ENCODE results near the gene SP3.

The SP3 gene

GRCh38 chr2:173997269-173997668, 32.1 kb upstream of the SP3 start:
- no peak for TF ChIP-seq CTCF (IDR thresholded peaks at IDR 0.05; ENCODE audit: low read depth, low read length)

GRCh38 chr2:173996766-173997165, 31.6 kb upstream of the SP3 start:
- no peak for TF ChIP-seq CTCF (IDR thresholded peaks at IDR 0.05; ENCODE audit: low read depth, low read length)
- H3K4me3 ChIP-seq (ENCODE audit: low read depth, low read length), result no peak overlapping the region

More at GRCh38 chr2:173997269-173997668, 32.1 kb upstream of the SP3 start:
- H3K4me3 ChIP-seq (ENCODE audit: low read depth, low read length), result no peak overlapping the region

GRCh38 chr2:173993459-173993858, 28.3 kb upstream of the SP3 start:
- no peak for TF ChIP-seq CTCF (IDR thresholded peaks at IDR 0.05; ENCODE audit: low read depth, low read length)
- H3K4me3 ChIP-seq (ENCODE audit: low read depth, low read length), result no peak overlapping the region

DNA sequence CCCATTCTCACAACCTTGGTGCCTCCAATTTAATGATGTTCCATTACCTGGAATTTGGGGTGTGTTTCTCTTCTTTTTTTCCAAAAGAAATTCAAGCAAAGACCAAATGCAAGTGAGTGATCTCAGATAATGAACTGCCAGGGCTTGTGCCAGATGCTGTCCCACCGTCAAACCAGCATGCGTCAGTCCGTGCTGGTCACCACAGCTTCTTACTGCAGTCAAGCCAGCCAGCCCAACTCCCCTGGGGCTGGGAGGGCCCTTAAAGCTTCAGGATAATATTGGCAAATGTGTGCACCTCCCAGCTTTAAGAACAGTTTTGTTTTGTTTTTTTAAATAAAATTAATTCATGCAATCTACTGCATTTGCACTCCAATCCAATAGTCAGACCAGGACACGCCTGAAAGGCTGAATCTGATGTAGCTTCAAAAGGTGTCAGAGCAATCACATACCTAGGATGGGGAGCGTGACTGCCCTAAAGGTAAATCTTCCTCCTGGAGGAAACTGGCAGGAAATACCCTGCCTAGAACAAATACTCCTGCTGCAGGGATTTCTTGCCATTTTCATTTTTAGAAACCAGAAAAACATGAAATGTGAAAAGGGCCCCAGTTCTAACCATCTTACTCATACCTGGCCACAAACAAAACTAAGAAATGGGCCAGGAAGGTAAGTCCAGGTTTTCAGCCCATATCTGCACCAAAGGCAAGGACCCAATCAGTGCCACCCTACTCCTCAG, 26.8 kb upstream of the SP3 start:
- H3K4me3 ChIP-seq (ENCODE audit: low read depth, low read length), result no peak overlapping the region
- no peak for TF ChIP-seq CTCF (IDR thresholded peaks at IDR 0.05; ENCODE audit: low read depth, low read length)

DNA sequence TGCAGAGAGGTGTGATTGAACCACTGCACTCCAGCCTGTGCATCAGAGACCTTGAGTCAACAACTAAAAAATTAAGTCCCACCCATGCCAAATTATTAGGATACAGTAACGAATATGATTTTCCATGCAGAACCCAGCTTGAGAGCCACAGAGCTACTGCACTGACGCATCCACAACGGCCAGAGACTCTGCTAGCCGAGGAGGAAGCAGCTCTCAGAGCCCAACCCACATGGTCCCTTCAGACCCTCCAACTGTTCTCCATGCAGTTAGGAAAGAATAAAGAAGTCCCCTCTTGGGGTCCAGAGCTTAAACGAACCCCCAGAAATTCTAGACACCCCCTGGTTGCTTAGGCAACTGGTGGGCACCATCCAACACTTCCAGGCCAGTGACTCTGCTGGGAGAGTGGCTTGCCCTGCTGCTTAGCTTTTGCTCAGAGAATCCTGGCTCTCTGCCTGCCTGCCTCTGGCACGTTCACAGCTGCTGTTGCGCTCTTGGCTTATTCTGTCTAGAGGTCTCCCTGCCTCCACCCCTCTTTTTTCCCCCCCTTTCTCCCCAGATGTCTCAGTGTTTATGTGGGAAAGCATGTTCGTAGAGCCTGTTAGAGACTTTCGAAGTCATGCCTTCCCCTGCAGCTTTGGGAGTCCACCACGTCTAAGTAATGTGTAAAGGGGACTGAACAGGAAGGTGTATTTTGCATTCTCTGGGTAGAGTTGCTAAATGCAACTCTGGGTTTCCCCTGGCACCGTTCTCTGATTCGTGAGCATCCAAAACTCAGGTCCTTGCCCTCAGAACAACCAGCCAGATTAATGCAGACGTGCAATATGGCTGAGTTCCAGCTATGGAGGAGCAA, 26.0 kb upstream of the SP3 start:
- H3K4me3 ChIP-seq (ENCODE audit: low read depth, low read length), result no peak overlapping the region
- TF ChIP-seq CTCF (IDR thresholded peaks at IDR 0.05; ENCODE audit: low read depth, low read length), result no peak

GRCh38 chr2:173990245-173990644, 25.1 kb upstream of the SP3 start:
- H3K4me3 ChIP-seq (ENCODE audit: low read depth, low read length), result no peak overlapping the region
- no peak for TF ChIP-seq CTCF (IDR thresholded peaks at IDR 0.05; ENCODE audit: low read depth, low read length)

DNA sequence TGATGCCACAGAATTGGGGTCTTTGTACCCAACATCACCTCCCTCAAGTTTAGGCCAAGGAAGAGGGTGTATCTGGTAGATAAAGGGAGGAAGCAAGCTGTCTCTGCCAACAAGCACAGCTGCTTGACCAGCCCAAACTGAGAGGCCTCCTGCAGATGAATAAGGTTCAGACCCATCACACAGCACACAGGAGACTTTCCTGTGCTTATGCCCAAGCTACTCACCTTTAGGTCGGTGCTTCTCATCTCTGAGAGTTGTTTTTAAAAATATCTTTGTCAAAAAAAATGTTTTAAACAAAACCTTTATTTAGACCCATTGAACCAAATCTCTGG, 24.7 kb upstream of the SP3 start:
- TF ChIP-seq CTCF (IDR thresholded peaks at IDR 0.05; ENCODE audit: low read depth, low read length), result no peak
- H3K4me3 ChIP-seq (ENCODE audit: low read depth, low read length), result no peak overlapping the region
